Measurements from ENCODE around the gene MNX1. TPM values are rescaled to one million over a fixed set of nuclear protein-coding genes. Genes with fewer than 3 reads are reported as not detected.

MNX1 gene
- total and polyA plus RNA-seq, 9 of the 15 experiments (the other 6 are each of a cell fraction or from before 2014, with no cell fraction given): 0.15 to 8.0 (median 1.4) TPM

DNA sequence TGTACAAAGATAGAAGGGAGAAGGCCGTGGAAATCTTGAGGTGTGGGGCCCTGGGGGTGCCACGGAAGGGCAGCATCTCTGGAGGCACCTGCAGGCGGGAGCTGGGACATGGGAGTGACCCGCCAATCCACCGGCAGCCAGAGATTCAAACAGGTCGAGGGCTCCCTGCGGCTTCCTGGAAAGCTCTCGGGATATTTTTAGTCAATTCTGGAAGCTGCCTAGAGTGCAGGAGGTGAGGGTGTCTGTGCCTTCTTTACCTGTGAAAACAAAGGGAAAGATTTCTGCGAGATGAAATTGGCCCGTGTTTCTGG is 16.6 kb downstream of the MNX1 start:
- intact Hi-C loops (cut with micrococcal nuclease) (no loop called here), in situ Hi-C loops (cut with MboI) (no loop called here)
- H3K27me3 ChIP-seq (ENCODE audit: control insufficient read depth in 2 of 2, insufficient read depth in 2 of 2, low read length in 2 of 2): peaks cover 37 to 60% of the 10 kb centered on the region in 2 experiments; a peak in 4 of 5 replicates
- H3K27ac ChIP-seq (ENCODE audit: extremely low read depth, low read depth, low read length): no peak overlapping the region
- no TSS peak for BruUV-seq (replicated peaks)
- POLR2A ChIA-PET: interaction anchor here (0.6 to 1.0 kb wide), 8 partner anchors 9 to 345 kb away, joined by 3 to 5 read pairs (median 3); no protein-coding TSS in a partner anchor
- 0 out of 4 replicates have a peak overlapping the region, but pooled peaks of 1 of the 2 experiments have one; percentile 24 for H3K9ac ChIP-seq (ENCODE audit: insufficient read depth in 1 of 2, low read depth in 2 of 2, low read length in 2 of 2)
- no peaks in the 10 kb centered on the region for H3K36me3 ChIP-seq (ENCODE audit: control insufficient read depth, insufficient read depth, low read length)
- H3K9me3 ChIP-seq (replicated peaks; ENCODE audit: control insufficient read depth, insufficient read depth, low read depth, low read length): no peaks in the 10 kb centered on the region
- no peak overlapping the region for H2AFZ ChIP-seq (ENCODE audit: low read depth, low read length)
- H3K9me1 ChIP-seq (ENCODE audit: control insufficient read depth, insufficient read depth, low read length): no peaks in the 10 kb centered on the region
- CTCF ChIA-PET (ENCODE audit: low intra/inter-chr PET ratio): no interaction called here
- DNase-seq (ENCODE audit: extremely low read depth in 1 of 4, low spot score in 3 of 4) (no peak), ATAC-seq (no peak), FAIRE-seq (no peak)
- 6% methylated on average over 10 of the region's 10 CpGs for WGBS (ENCODE audit: insufficient coverage, low coverage, missing lambda C conversion rate)
- peaks cover 1 to 16% of the 10 kb centered on the region in 2 experiments; a peak in 4 of 5 replicates for H3K4me1 ChIP-seq (replicated peaks in 1 of 2; ENCODE audit: control insufficient read depth in 2 of 2, insufficient read depth in 2 of 2, low read length in 2 of 2)
- TF ChIP-seq CBX8 (IDR thresholded peaks at IDR 0.05; ENCODE audit: borderline replicate concordance, extremely low read depth, low read depth, low read length, poor library complexity, severe bottlenecking) (peak; percentile 55), ZC3H4 (CRISPR knock-in tag; IDR thresholded peaks at IDR 0.05; ENCODE audit: borderline replicate concordance) (no peak)
- no peaks in the 10 kb centered on the region for H4K20me1 ChIP-seq (replicated peaks; ENCODE audit: control insufficient read depth, insufficient read depth, low read length)
- H3K4me3 ChIP-seq: no peak overlapping the region
- H3K79me2 ChIP-seq (ENCODE audit: control insufficient read depth, insufficient read depth, low read length): no peaks in the 10 kb centered on the region
- H3K4me2 ChIP-seq (ENCODE audit: insufficient read depth, low read length): no peak overlapping the region

DNA sequence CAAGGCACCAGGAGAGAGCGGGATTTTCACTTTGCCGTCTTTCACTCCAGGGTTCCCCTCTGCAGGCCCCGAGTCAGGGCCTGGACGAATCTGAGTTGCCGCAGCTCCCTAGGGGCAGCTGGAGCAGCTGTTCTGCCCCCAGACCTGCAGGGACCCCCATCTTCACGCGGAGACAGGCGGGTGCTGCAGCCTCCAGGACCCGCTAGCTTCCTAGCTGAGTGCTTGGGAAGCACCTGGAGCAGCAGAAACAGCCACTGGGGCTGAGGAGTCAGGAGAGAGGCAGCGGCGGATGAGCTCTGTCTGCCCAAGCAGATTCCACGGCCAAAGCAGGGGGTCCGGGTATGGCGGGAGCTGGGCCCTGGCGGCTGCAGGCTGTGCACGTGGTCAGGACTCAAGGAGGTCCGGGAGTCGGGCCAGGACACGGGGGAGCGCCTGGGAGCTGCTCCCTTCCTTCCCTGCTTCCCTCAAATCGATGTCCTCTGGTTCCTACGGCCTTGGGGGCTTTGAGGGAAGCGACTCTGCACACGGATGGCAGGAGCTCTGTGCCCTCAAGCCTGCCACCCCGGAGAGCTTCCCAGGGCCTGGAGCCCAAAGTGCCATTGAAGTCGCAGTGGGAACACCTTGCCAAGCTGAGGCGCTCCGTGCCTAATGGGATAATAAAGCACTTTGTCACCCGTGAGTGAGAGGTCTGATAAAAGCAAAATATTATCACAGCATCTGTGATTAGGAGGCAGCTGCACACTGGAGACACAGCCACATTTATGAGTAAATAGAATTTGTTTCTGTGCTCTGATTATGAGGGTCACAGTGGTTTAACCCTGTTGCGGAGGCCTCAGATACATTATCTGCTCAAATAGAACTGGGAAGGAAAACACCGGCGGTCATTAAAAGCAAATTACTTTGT is 17.2 kb downstream of the MNX1 start:
- peak overlapping the region in 1 of 2 experiments; percentile 14; a peak in 1 of 4 replicates for H3K9ac ChIP-seq (ENCODE audit: insufficient read depth in 1 of 2, low read depth in 2 of 2, low read length in 2 of 2)
- 15% methylated on average over 32 of the region's 32 CpGs for WGBS (ENCODE audit: insufficient coverage, low coverage, missing lambda C conversion rate)
- intact Hi-C loops (cut with micrococcal nuclease): no loop called here
- no peak overlapping the region for H3K4me2 ChIP-seq (ENCODE audit: insufficient read depth, low read length)
- BruUV-seq (replicated peaks): no TSS peak
- H3K27me3 ChIP-seq (ENCODE audit: control insufficient read depth in 2 of 2, insufficient read depth in 2 of 2, low read length in 2 of 2): peaks cover 43 to 66% of the 10 kb centered on the region in 2 experiments
- peaks cover 4 to 18% of the 10 kb centered on the region in 2 experiments; a peak in 2 of 5 replicates for H3K4me1 ChIP-seq (replicated peaks in 1 of 2; ENCODE audit: control insufficient read depth in 2 of 2, insufficient read depth in 2 of 2, low read length in 2 of 2)
- H3K36me3 ChIP-seq (ENCODE audit: control insufficient read depth, insufficient read depth, low read length): no peaks in the 10 kb centered on the region
- no peak for ATAC-seq
- no peaks in the 10 kb centered on the region for H3K9me1 ChIP-seq (ENCODE audit: control insufficient read depth, insufficient read depth, low read length)
- CTCF ChIA-PET (ENCODE audit: low intra/inter-chr PET ratio): interaction anchor here (0.6 kb wide), 1 partner anchor 1620 kb away, joined by 4 read pairs; no protein-coding TSS in a partner anchor
- no peak for DNase-seq (ENCODE audit: extremely low read depth in 1 of 4, low spot score in 3 of 4)
- no peaks in the 10 kb centered on the region; the same call in 1 of the 2 replicates for H4K20me1 ChIP-seq (replicated peaks; ENCODE audit: control insufficient read depth, insufficient read depth, low read length)
- H3K9me3 ChIP-seq (replicated peaks; ENCODE audit: control insufficient read depth, insufficient read depth, low read depth, low read length): no peaks in the 10 kb centered on the region
- H3K79me2 ChIP-seq (ENCODE audit: control insufficient read depth, insufficient read depth, low read length): no peaks in the 10 kb centered on the region
- in situ Hi-C loops (cut with MboI): no loop called here
- POLR2A ChIA-PET: interaction anchor here (0.5 to 1.0 kb wide), 9 partner anchors 9 to 391 kb away, joined by 3 to 5 read pairs (median 3); no protein-coding TSS in a partner anchor
- H2AFZ ChIP-seq (ENCODE audit: low read depth, low read length): no peak overlapping the region
- no peak overlapping the region for H3K4me3 ChIP-seq
- no peak for FAIRE-seq
- no peak overlapping the region for H3K27ac ChIP-seq (ENCODE audit: extremely low read depth, low read depth, low read length)
- TF ChIP-seq ZNF79 (CRISPR knock-in tag; IDR thresholded peaks at IDR 0.05; ENCODE audit: low read depth) (no peak), ZFPM2 (CRISPR knock-in tag; IDR thresholded peaks at IDR 0.05) (no peak), BRD4 (IDR thresholded peaks at IDR 0.05) (no peak), PTBP1 (IDR thresholded peaks at IDR 0.05; ENCODE audit: low read depth, low read length) (no peak), TAF7 (tag; IDR thresholded peaks at IDR 0.05) (no peak), ZNF830 (CRISPR knock-in tag; IDR thresholded peaks at IDR 0.05) (no peak), MED1 (CRISPR knock-in tag; IDR thresholded peaks at IDR 0.05; ENCODE audit: borderline replicate concordance) (no peak)
- TF ChIP-seq, protein P1, sequence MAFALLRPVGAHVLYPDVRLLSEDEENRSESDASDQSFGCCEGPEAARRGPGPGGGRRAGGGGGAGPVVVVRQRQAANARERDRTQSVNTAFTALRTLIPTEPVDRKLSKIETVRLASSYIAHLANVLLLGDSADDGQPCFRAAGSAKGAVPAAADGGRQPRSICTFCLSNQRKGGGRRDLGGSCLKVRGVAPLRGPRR (CRISPR knock-in tag; IDR thresholded peaks at IDR 0.05): no peak
